SIG-M5 treated with dmso at 0.1 percent for 504 hours (cell line): ENCODE data around the gene PSMD5.
A peak's percentile ranks its signal among the peaks of the same experiment; 100 is the strongest.
"Not testable (repeated sequence)": the region's sequence is repeated elsewhere in the genome, so short reads cannot be mapped to it uniquely, and the experiment has no call there.

Experiments used
- DNase-seq: peaks from one replicate; lab custom pipeline; 2025; ENCODE audit not compliant: unreplicated experiment; lab: John Stamatoyannopoulos, UW

PSMD5 gene

GRCh38 chr9:120808931-120809330, 33.8 kb downstream of the PSMD5 start:
- DNase-seq, result no peak

GRCh38 chr9:120807607-120808379, 34.9 kb downstream of the PSMD5 start:
- no peak for DNase-seq

DNA sequence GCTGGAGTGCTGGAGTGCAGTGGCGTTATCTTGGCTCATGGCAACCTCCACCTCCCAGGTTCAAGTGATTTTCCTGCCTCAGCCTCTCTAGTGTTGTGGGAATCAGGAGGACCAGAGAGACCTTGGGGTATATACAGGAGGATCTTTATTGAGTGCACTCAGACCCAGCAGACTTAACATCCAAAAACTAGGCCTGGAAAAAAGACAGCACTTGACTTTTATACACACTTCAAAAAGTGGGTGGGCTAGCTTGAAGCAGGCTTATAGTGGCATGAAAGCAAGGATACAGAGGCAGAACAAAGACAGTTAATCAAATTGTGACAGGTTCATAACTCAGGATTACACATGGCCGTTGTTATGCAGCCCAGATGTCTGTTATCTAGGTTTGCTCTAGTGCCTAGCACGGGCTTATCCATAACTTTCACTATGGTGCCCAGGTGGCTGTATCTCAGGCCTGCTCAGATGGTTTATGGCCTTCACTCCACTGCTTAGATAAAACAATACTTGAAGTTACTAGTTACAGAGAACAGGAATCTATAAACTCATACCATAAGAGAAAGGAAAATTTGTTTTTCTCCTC, 37.8 kb downstream of the PSMD5 start:
- DNase-seq, result not testable (repeated sequence)

GRCh38 chr9:120801441-120801840, 41.3 kb downstream of the PSMD5 start:
- no peak for DNase-seq

GRCh38 chr9:120792898-120793765, 49.6 kb downstream of the PSMD5 start, which contains the start of gene FBXW2:
FBXW2 (minus strand) TSS chr9:120793416; CDS start chr9:120788258, 5,158 bp downstream.
- DNase-seq, result peak; percentile 83

DNA sequence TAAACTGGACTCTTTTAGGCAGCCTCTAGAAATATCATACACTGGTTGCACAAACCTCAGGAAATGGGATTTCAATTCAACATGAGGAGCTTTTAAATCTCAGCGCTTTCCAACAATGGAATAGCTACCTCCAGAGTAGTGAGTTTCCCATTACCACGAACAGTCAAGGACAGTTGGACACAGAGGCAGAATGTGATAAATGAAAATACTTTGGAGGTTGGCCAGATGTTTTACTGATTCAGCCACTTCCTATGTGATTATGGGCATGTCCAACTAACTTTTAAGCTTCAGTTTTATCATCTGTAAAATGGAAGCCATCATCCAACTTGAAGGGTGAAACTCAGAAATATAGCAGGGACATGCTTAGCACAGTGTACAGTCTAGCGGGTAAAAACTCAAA, 51.6 kb downstream of the PSMD5 start:
- DNase-seq, result no peak

GRCh38 chr9:120787933-120788332, 54.8 kb downstream of the PSMD5 start:
- DNase-seq, result no peak

- DNase-seq, result peak; percentile 43
These were observed 59.1 kb downstream of the PSMD5 start for GRCh38 chr9:120783602-120784047.

- no peak for DNase-seq
These were observed 61.5 kb downstream of the PSMD5 start for GRCh38 chr9:120781236-120781635.

DNA sequence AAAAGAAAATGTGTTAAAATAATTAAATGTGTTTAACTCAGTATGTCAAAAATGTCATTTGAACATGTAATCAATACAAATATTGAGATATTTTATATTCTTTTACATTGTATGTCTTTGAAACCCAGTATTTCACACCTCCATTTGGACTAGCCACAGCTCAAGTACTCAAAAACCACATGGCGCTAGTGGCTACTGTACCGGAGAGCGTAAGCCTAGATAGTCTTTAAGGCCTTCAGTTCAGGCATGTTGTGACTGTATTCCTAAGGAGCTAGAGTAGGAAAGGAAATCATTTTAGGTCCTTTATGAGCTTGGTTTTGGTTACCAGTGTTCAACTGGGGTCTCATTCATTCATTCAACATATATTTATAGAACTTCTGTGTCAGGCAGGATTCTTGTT, 62.4 kb downstream of the PSMD5 start:
- DNase-seq, result no peak

DNA sequence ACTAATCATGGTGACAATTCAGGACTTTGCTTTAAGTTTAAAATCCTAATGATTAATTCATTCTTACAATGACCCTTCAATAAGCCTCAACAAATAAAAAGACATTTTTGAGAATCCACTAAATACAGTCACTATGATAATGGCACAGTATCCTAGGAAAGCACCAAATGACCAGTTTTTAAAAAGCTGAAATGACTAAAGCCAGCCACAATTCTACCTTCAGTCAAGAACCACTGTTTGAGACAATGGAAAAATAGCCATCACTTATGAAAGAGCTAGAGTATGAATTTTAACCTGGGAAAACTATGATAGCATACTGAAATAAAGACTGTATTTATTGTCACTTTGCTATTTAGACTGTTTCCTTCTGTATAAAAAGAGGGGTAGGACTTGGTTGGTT, 63.5 kb downstream of the PSMD5 start:
- DNase-seq, result no peak

- DNase-seq, result no peak
These were observed 64.0 kb downstream of the PSMD5 start for GRCh38 chr9:120778758-120779157.

DNA sequence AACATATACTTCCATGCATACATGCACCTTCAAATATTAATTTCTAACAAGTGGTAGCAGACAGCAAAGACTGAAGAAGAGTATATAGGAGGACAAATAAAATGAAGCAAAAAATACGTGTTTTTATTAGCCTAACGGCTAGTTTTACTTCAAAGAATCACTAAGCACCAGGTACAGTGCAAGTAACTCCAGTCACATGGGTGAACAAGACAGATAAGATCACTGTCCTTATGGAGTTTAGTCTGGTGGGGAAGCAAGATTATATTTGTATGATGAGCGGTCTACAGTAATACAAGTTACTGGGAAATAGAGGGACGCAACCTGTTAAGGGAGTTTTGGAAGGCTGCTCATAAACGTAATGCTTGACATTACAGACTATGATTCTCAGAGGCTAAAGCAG, 65.5 kb downstream of the PSMD5 start:
- no peak for DNase-seq

GRCh38 chr9:120776788-120777187, 65.9 kb downstream of the PSMD5 start:
- no peak for DNase-seq

DNA sequence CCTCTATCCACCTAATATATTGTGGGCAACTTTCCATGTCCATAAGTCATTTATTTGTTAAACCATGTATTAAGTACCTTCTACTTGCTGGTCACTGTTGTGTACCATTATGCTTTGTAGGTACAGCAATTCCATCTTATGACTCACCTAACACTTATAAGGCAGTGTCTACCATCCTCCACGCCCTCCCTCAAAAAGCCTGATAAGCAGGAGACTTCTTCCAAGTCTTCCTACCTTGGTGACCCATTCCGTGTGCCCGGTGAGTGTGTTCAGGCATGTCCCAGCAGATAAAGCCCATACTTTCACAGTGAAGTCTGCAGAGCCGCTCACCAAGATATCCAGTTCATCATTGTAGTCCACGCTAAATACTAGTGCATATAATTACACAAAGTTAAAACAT, 66.9 kb downstream of the PSMD5 start:
- DNase-seq, result no peak

DNA sequence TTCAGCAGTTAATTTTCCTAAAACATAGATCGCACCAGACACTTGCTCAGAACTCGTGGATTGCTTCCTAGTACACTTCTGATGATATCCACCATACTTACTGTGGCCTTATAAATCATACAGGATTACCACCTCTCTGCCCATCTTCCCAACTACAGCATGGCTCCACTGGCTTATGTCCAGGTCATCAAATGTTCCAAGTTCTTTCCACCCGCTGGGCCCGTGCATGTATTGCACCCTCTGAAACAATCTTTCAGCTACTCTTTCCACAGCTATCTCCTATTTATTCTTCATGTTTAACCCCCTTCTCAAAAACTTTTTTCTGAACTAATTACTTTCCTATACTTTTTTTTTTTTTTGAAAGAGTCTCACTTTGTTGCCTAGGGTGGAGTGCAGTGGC, 68.0 kb downstream of the PSMD5 start:
- no peak for DNase-seq

GRCh38 chr9:120773256-120773655, 69.5 kb downstream of the PSMD5 start:
- no peak for DNase-seq

DNA sequence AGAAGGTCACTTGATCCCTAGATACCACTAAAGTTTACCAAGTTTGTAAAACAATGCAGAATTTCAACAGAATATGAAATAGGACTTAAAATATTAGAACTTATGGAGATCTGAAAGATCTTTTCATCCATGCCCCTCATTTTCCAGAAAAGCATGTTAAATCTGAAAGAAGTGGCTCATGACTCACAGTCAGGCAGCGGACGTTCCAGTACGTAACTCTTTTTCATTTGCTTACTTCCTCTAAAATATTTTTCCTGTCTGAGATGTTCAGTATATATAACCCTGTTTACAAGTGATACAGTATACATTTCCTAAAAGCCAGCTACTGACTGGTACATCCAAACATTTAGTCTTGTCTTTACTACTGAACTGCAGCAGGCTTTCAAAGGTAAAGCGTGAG, 71.8 kb downstream of the PSMD5 start:
- no peak for DNase-seq

DNA sequence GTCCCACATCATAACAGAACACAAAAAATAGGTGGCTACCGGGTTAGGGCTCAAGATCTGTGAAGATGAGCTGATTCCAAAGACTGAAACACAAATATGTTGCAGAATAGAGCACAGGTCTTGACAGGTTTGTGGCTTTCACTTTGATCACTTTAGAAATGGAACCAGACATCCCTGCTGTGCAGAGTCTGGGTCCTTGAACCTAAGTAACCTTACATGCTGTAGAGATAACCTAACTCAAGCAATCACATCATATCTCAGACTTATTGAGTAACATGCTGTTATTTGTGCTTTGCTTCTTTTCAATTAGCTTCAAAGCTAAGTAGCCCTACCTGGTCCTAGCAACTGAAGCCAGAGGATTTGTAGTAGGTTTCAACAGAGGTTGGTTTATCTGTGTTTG, 73.8 kb downstream of the PSMD5 start:
- no peak for DNase-seq

DNA sequence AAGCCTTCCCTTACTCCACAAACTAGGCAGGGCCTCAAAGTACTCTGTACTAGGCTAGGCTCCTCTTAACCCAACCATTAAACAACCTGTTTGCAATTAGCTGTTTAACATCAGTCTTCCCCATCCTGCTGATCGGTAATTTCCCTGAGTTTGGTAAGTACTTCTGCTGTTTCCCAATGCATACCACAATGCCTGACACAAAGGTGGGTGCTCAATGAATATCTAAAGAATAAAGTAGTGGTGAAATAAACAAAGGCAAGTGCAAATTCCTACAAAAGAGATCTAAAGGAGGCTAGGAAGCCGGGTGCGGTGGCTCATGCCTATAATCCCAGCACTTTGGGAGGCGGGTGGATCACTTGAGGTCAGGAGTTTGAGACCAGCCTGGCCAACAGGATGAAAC, 74.5 kb downstream of the PSMD5 start:
- no peak for DNase-seq

GRCh38 chr9:120767451-120767850, 75.3 kb downstream of the PSMD5 start:
- DNase-seq, result no peak
